GM12878 (cell line): ENCODE results near the gene ALDH1L1. TPM values are rescaled to one million over a fixed set of nuclear protein-coding genes. Genes with fewer than 3 reads are reported as not detected.

Experiments
- ATAC-seq: fragments of 200-7000 bp; cut with Tn5 transposase; 3 replicates; pipeline ENCODE4 v1.9.1; 2020; ENCODE audit warnings: mild to moderate bottlenecking, moderate library complexity
- BruUV-seq: library from RNA; stranded (reverse); fragments of 400-500 nt; replicated peaks from 2 replicates; lab custom pipeline; 2021; lab: Mats Ljungman, UMichigan
- CTCF ChIA-PET: fragments of 300-600 bp; sonication (Branson Sonifier 250); formaldehyde crosslinking; extraction: SDS; loops from one replicate; lab custom pipeline; 2021; ENCODE audit warnings: inconsistent platforms; lab: Yijun Ruan, JAX
- POLR2A ChIA-PET: fragments of 350-600 bp; formaldehyde crosslinking; extraction: SDS; loops from one replicate; lab custom pipeline; 2021; ENCODE audit warnings: inconsistent platforms; lab: Charles Lee
- RAD21 ChIA-PET: fragments of 300-600 bp; sonication (Branson Sonifier 250); formaldehyde crosslinking; loops from one replicate; lab custom pipeline; 2023; ENCODE audit warnings: antibody characterized with exemption; ENCODE audit not compliant: unreplicated experiment; lab: Charles Lee
- SMC1A ChIA-PET: fragments of 300-600 bp; sonication (Branson Sonifier 250); formaldehyde crosslinking; loops from one replicate; lab custom pipeline; 2023; ENCODE audit not compliant: unreplicated experiment, uncharacterized antibody; lab: Charles Lee
- DNase-seq: peaks from one replicate; pipeline ENCODE4 v3.0.0-alpha.2; 2011; ENCODE audit warnings: low read depth, low spot score
- FAIRE-seq: peaks from 3 replicates; lab custom pipeline; 2011; peaks lifted over from hg19 to GRCh38; lab: Jason Lieb, UNC
- H2AFZ ChIP-seq: 2 replicates; pipeline ENCODE4 v1.6.0; 2011; ENCODE audit warnings: low read depth, low read length, control low read depth; ENCODE audit not compliant: control insufficient read depth
- H3K27ac ChIP-seq: 2 replicates; pipeline ENCODE4 v1.5.1; 2011; ENCODE audit warnings: control low read depth; ENCODE audit not compliant: control insufficient read depth, insufficient read depth
- H3K27me3 ChIP-seq, 2 experiments: replicated peaks in 1 of 2; 2 replicates each; pipeline versions ENCODE4 v1.6.0 to v1.6.1; 2011; ENCODE audit warnings: low read length in 1 of 2; ENCODE audit not compliant: control insufficient read depth in 2 of 2, insufficient read depth in 2 of 2
- H3K36me3 ChIP-seq, 2 experiments: 2 replicates each; pipeline ENCODE4 v1.5.1; 2011; ENCODE audit warnings: low read length in 1 of 2; ENCODE audit not compliant: control insufficient read depth in 2 of 2, insufficient read depth in 2 of 2
- H3K4me1 ChIP-seq: 2 replicates; pipeline ENCODE4 v1.6.1; 2011; ENCODE audit warnings: mild to moderate bottlenecking, low read length, moderate library complexity, mixed read lengths; ENCODE audit not compliant: control insufficient read depth, insufficient read depth
- H3K4me2 ChIP-seq: 2 replicates; pipeline ENCODE4 v1.6.0; 2011; ENCODE audit warnings: control low read depth; ENCODE audit not compliant: control insufficient read depth, insufficient read depth
- H3K4me3 ChIP-seq: fragments of 200-600 bp; sonication (generic); 2 replicates; pipeline ENCODE4 v1.5.1; 2016
- H3K79me2 ChIP-seq: 2 replicates; pipeline ENCODE4 v1.6.0; 2011; ENCODE audit warnings: low read length; ENCODE audit not compliant: control insufficient read depth, insufficient read depth
- H3K9ac ChIP-seq: 2 replicates; pipeline ENCODE4 v1.8.0; 2011; ENCODE audit warnings: low read length, control low read depth, mixed read lengths; ENCODE audit not compliant: control insufficient read depth, insufficient read depth
- H3K9me3 ChIP-seq: replicated peaks from 3 replicates; pipeline ENCODE4 v1.5.1; 2011; ENCODE audit warnings: mild to moderate bottlenecking, low read length; ENCODE audit not compliant: control insufficient read depth, insufficient read depth
- H4K20me1 ChIP-seq: 2 replicates; pipeline ENCODE4 v1.6.0; 2011; ENCODE audit not compliant: control insufficient read depth, insufficient read depth
- BACH1 ChIP-seq: fragments of 450-650 bp; IDR thresholded peaks from 2 replicates; pipeline ENCODE4 v1.6.1; 2017; ENCODE audit warnings: mild to moderate bottlenecking, borderline replicate concordance
- BCL3 ChIP-seq: IDR thresholded peaks from 2 replicates; pipeline ENCODE4 v1.6.1; 2011; ENCODE audit warnings: borderline replicate concordance, low read depth, mild to moderate bottlenecking, moderate library complexity, low read length; ENCODE audit not compliant: insufficient read depth, poor library complexity, severe bottlenecking
- EED ChIP-seq: sonication (generic); IDR thresholded peaks from 2 replicates; pipeline ENCODE4 v1.6.1; 2016; ENCODE audit warnings: antibody characterized with exemption, low read depth
- FOS ChIP-seq: IDR thresholded peaks from 3 replicates; pipeline ENCODE4 v1.6.1; 2011; ENCODE audit warnings: borderline replicate concordance; ENCODE audit not compliant: insufficient read length; ENCODE audit errors: extremely low read depth
- FOXM1 ChIP-seq: IDR thresholded peaks from 2 replicates; pipeline ENCODE4 v1.6.1; 2012; ENCODE audit warnings: low read depth, mild to moderate bottlenecking, inconsistent platforms, low read length, moderate library complexity
- HDAC6 ChIP-seq: fragments of 200-600 bp; sonication (generic); IDR thresholded peaks from one replicate; pipeline ENCODE4 v1.8.0; 2017; ENCODE audit warnings: antibody characterized with exemption; ENCODE audit not compliant: unreplicated experiment
- JUND ChIP-seq: IDR thresholded peaks from 2 replicates; pipeline ENCODE4 v1.6.1; 2012; ENCODE audit warnings: low read depth, mild to moderate bottlenecking, low read length, improper control_type of control experiment, moderate library complexity
- MEF2B ChIP-seq: fragments of 450-650 bp; IDR thresholded peaks from 2 replicates; pipeline ENCODE4 v1.6.1; 2018; ENCODE audit warnings: mild to moderate bottlenecking, moderate library complexity; ENCODE audit not compliant: partially characterized antibody, poor library complexity, severe bottlenecking
- NBN ChIP-seq: fragments of 450-650 bp; IDR thresholded peaks from 2 replicates; pipeline ENCODE4 v1.6.1; 2016
- NFIC ChIP-seq: IDR thresholded peaks from 2 replicates; pipeline ENCODE4 v1.6.1; 2012; ENCODE audit warnings: low read depth, mild to moderate bottlenecking, inconsistent platforms, low read length, moderate library complexity
- PAX8 ChIP-seq: fragments of 450-650 bp; IDR thresholded peaks from 2 replicates; pipeline ENCODE4 v1.6.1; 2017; ENCODE audit warnings: mild to moderate bottlenecking, moderate library complexity
- POLR2A ChIP-seq: IDR thresholded peaks from 2 replicates; pipeline ENCODE4 v1.6.1; 2011; ENCODE audit warnings: low read depth, mild to moderate bottlenecking, low read length
- SMARCA5 ChIP-seq: fragments of 450-650 bp; IDR thresholded peaks from 2 replicates; pipeline ENCODE4 v1.6.1; 2017; ENCODE audit warnings: mild to moderate bottlenecking
- ZNF207 ChIP-seq: fragments of 450-650 bp; IDR thresholded peaks from 2 replicates; pipeline ENCODE4 v1.6.1; 2014; ENCODE audit warnings: antibody characterized with exemption, mild to moderate bottlenecking, borderline replicate concordance
- WGBS: methylation state at CpG from one replicate; pipeline ENCODE4 v1.1.6; 2016; ENCODE audit warnings: low lambda C conversion rate; ENCODE audit not compliant: insufficient replicate concordance, insufficient coverage; ENCODE audit errors: missing lambda C conversion rate; 5-methylcytosine and 5-hydroxymethylcytosine counted together
- in situ Hi-C: fragments of 300-500 bp; cut with MboI; formaldehyde crosslinking; loops from 9 replicates; pipeline ENCODE4 v1.14.3; 2018; ENCODE audit warnings: mixed read lengths
- intact Hi-C: fragments of 100-400 bp; cut with micrococcal nuclease; formaldehyde crosslinking; loops from one replicate; pipeline ENCODE4 v1.14.2; 2022; ENCODE audit not compliant: unreplicated experiment
- polyA plus RNA-seq, 11 experiments: library from polyadenylated mRNA; depleted of rRNA in 4 of 11; unstranded in 6 of 11; stranded (reverse) in 5 of 11; fragments of >200 nt; fragmentation: Nextera tagmentation in 4 of 11; fragmentation: Illumina TruSeq in 1 of 11; extraction: Ambion mirVana in 4 of 11; extraction: Trizol in 1 of 11; gene quantifications; 1 replicate in 1 of 11; 2 replicates in 10 of 11; pipeline versions ENCODE4 v1.2.1 to v1.2.3, GENCODE V29; 2011 to 2016; ENCODE audit warnings: inconsistent platforms in 2 of 11, missing spikeins in 2 of 11, low read depth in 1 of 11
- total RNA-seq, 4 experiments: library from RNA; depleted of rRNA in 3 of 4; stranded (reverse); fragments of >200 nt in 3 of 4; fragmentation: Illumina TruSeq in 1 of 4; extraction: Trizol in 1 of 4; gene quantifications; 2 replicates each; pipeline versions ENCODE4 v1.2.1 to v1.2.3, GENCODE V29; 2013 to 2021
- TF ChIP-seq, protein P1 (sequence below): IDR thresholded peaks from 2 replicates; pipeline ENCODE4 v1.6.1; 2011; ENCODE audit warnings: low read depth, mild to moderate bottlenecking, low read length, moderate library complexity, borderline replicate concordance; ENCODE audit errors: extremely low read depth
- TF ChIP-seq, protein P2 (sequence below): IDR thresholded peaks from 2 replicates; pipeline ENCODE4 v1.6.1; 2012; ENCODE audit warnings: low read depth, low read length, improper control_type of control experiment

Gene ALDH1L1
- total and polyA plus RNA-seq, 10 of the 15 experiments (the other 5 are each of a cell fraction or from before 2014, with no cell fraction given) = 0.04 to 18.2 (median 0.45) TPM

DNA sequence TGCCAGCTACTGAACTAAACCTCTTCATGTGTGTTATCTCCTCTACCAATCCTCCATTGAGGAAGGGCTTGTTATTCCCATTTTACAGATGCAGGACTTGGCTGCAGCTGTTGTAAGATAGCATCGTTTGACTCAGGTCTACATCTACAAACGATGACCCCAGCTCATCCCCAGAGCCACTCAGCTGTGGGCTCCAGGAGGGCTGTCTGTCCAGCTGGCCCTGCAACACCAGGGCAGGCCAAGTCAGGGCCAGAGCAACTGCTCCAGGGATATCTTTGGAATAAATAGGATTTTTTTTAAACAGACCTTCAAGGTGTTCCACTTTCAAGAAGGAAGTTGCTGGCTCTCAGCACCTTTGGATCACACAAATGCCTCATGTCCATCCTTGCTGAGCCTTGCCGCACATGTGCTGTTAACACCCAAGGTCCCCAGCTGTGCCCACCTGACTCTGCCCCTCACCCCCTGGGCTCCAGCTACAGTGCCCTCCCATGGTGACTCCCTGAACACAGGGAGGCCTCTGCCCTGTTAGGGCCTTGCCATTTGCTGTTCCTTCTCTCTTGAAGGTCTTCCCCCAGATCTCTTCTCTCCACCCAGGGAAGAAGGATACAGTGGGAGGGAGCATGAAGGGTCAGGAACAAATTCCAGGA is 31.0 kb downstream of the ALDH1L1 start (continued):
- TF ChIP-seq BCL3 (no peak), POLR2A (no peak), NBN (no peak), EED (no peak), ZNF207 (no peak)
- TF ChIP-seq, protein P1, sequence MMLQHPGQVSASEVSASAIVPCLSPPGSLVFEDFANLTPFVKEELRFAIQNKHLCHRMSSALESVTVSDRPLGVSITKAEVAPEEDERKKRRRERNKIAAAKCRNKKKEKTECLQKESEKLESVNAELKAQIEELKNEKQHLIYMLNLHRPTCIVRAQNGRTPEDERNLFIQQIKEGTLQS = no peak
- TF ChIP-seq, all 136 proteins: peak for 0

DNA sequence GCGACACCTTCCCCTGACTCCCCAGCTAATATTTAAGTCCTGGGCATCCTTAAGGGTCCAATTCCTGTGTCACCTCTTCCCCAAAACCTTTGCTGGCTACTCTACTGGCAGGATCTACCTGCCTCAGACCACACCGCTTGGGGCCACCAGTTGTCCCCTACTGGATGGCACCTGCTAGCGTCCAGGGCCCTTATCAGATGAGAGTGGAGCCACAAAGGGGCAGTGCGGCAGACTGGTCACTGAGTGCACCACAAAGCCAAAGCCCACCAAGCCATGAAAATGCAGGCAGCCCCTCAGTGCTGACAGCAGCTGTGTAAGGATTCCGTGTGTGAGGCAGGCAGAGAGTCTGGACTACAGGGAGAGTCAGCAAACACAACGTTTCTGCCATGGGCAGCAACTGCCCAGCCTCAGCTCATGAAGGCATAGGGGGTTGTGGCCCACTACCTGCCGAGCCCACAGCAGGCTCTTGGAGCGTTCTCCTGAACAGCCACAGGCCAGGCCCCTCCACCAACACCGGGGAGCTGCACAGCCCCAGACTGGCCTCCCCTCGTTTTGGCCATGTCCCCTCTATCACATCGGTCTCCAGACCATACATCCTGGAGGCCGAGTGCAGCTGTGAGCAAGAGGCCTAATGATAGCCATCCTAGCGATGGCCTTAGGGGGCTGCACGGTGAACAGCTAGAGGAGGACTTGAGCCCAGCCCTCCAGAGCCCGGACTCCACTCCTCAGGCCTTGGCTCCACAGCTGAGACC is 32.3 kb downstream of the ALDH1L1 start:
- ChIA-PET SMC1A (no interaction called here), POLR2A (no interaction called here), CTCF (no interaction called here)
- intact Hi-C loops = no loop called here
- Histone ChIP-seq H3K9me3 (no peaks in the 10 kb centered on the region), H3K4me2 (no peak overlapping the region), H3K27me3 (no peaks in the 10 kb centered on the region; a peak in 2 of 4 replicates), H3K36me3 (no peaks in the 10 kb centered on the region), H2AFZ (no peak overlapping the region), H3K9ac (no peak overlapping the region), H3K79me2 (no peaks in the 10 kb centered on the region), H3K27ac (no peak overlapping the region), H3K4me3 (no peak overlapping the region)
- BruUV-seq = no TSS peak
- WGBS = 26% methylated on average over 15 of the region's 15 CpGs
- TF ChIP-seq BACH1 = no peak
- TF ChIP-seq FOS = no peak
- no peak for TF ChIP-seq MEF2B
- TF ChIP-seq FOXM1 = no peak
- no peak for TF ChIP-seq SMARCA5
- TF ChIP-seq HDAC6 = no peak
- TF ChIP-seq, protein P2, sequence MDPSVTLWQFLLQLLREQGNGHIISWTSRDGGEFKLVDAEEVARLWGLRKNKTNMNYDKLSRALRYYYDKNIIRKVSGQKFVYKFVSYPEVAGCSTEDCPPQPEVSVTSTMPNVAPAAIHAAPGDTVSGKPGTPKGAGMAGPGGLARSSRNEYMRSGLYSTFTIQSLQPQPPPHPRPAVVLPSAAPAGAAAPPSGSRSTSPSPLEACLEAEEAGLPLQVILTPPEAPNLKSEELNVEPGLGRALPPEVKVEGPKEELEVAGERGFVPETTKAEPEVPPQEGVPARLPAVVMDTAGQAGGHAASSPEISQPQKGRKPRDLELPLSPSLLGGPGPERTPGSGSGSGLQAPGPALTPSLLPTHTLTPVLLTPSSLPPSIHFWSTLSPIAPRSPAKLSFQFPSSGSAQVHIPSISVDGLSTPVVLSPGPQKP = no peak
- TF ChIP-seq JUND = no peak
- no peak for TF ChIP-seq PAX8
- TF ChIP-seq NFIC = no peak
- TF ChIP-seq, all 136 proteins: peak for 0
- Histone ChIP-seq H3K4me1 (no peaks in the 10 kb centered on the region), H4K20me1 (no peaks in the 10 kb centered on the region; the same call in 1 of the 2 replicates)
- FAIRE-seq (no peak), DNase-seq (no peak), ATAC-seq (no peak)
- RAD21 ChIA-PET = no interaction called here
- in situ Hi-C loops = no loop called here
